CD4-positive, alpha-beta T cell (primary cell): ENCODE results near the gene COA8. TPM values are rescaled to one million over a fixed set of nuclear protein-coding genes. Genes with fewer than 3 reads are reported as not detected.

Experiments used
- ATAC-seq: fragments of 200-7000 bp; cut with Tn5 transposase; one replicate; pipeline ENCODE4 v1.10.0; 2022; ENCODE audit warnings: mild to moderate bottlenecking; ENCODE audit not compliant: poor library complexity
- CTCF ChIA-PET: fragments of 350-600 bp; sonication (Branson Sonifier 250); formaldehyde crosslinking; loops from one replicate; lab custom pipeline; 2021; ENCODE audit warnings: antibody characterized with exemption, inconsistent platforms; lab: Charles Lee
- POLR2A ChIA-PET: fragments of 350-600 bp; sonication (Branson Sonifier 250); formaldehyde crosslinking; loops from one replicate; lab custom pipeline; 2021; ENCODE audit warnings: antibody characterized with exemption, inconsistent platforms; lab: Charles Lee
- DNase-seq, 14 experiments: peaks; one replicate each; pipeline ENCODE4 v3.0.0-alpha.2; 2013 to 2020; ENCODE audit warnings: mixed read lengths in 2 of 14
- H3K27ac ChIP-seq, 2 donors: one replicate each; pipeline versions ENCODE4 v1.5.1 to v1.7.0; 2013; ENCODE audit warnings: low read length in 2 of 2, low read depth in 1 of 2, mild to moderate bottlenecking in 1 of 2
- H3K27me3 ChIP-seq, 2 experiments: 1 replicate in 1 of 2; 2 replicates in 1 of 2; pipeline versions ENCODE4 v1.6.1 to v1.7.0; 2013; ENCODE audit warnings: low read length in 2 of 2, control low read depth in 1 of 2, mild to moderate bottlenecking in 1 of 2, moderate library complexity in 1 of 2; ENCODE audit not compliant: insufficient read depth in 2 of 2, control insufficient read depth in 1 of 2
- H3K36me3 ChIP-seq: one replicate; pipeline ENCODE4 v1.6.1; 2013; ENCODE audit warnings: low read length, control low read depth; ENCODE audit not compliant: insufficient read depth
- H3K4me1 ChIP-seq: one replicate; pipeline ENCODE4 v1.6.1; 2013; ENCODE audit warnings: low read length, control low read depth; ENCODE audit not compliant: insufficient read depth
- H3K4me3 ChIP-seq: one replicate; pipeline ENCODE4 v1.5.1; 2013; ENCODE audit warnings: mild to moderate bottlenecking, low read length, moderate library complexity
- H3K9me3 ChIP-seq, 2 experiments: 1 replicate in 1 of 2; 2 replicates in 1 of 2; pipeline versions ENCODE4 v1.6.1 to v1.7.0; 2013; ENCODE audit warnings: low read length in 2 of 2, mild to moderate bottlenecking in 2 of 2, control low read depth in 1 of 2, moderate library complexity in 1 of 2; ENCODE audit not compliant: control insufficient read depth in 1 of 2, insufficient read depth in 1 of 2
- H3K27ac Mint-ChIP-seq: one replicate; pipeline ENCODE4 v1.8.0; 2020; ENCODE audit warnings: mixed read lengths
- H3K27me3 Mint-ChIP-seq: one replicate; pipeline ENCODE4 v1.8.0; 2021; ENCODE audit warnings: mixed read lengths
- H3K36me3 Mint-ChIP-seq: one replicate; pipeline ENCODE4 v1.8.0; 2021; ENCODE audit warnings: low read depth, mixed read lengths
- H3K4me1 Mint-ChIP-seq: one replicate; pipeline ENCODE4 v1.8.0; 2021; ENCODE audit warnings: low read depth, mixed read lengths
- H3K4me3 Mint-ChIP-seq: one replicate; pipeline ENCODE4 v1.8.0; 2020; ENCODE audit warnings: mild to moderate bottlenecking, mixed read lengths
- H3K9me3 Mint-ChIP-seq: one replicate; pipeline ENCODE4 v1.8.0; 2020; ENCODE audit warnings: mixed read lengths
- CTCF ChIP-seq: fragments of 200-600 bp; IDR thresholded peaks from one replicate; pipeline ENCODE4 v1.8.0; 2022; ENCODE audit warnings: antibody characterized with exemption, mild to moderate bottlenecking
- intact Hi-C, 2 experiments: fragments of 100-400 bp; cut with DNase I in 1 of 2; cut with micrococcal nuclease in 1 of 2; formaldehyde crosslinking; loops; one replicate each; pipeline versions ENCODE4 v1.15.1 to v1.9.0; 2023 to 2025; cut with DNase I, micrococcal nuclease
- total RNA-seq, 174 experiments: library from RNA in 2 of 174; stranded (reverse) in 2 of 174; gene quantifications; one replicate each; pipeline ENCODE4 v1.2.3 and lab custom pipeline; 2021 to 2026

Gene COA8
- total RNA-seq, 2 experiments from 2014 or later: 9.1 to 10.7 TPM

DNA sequence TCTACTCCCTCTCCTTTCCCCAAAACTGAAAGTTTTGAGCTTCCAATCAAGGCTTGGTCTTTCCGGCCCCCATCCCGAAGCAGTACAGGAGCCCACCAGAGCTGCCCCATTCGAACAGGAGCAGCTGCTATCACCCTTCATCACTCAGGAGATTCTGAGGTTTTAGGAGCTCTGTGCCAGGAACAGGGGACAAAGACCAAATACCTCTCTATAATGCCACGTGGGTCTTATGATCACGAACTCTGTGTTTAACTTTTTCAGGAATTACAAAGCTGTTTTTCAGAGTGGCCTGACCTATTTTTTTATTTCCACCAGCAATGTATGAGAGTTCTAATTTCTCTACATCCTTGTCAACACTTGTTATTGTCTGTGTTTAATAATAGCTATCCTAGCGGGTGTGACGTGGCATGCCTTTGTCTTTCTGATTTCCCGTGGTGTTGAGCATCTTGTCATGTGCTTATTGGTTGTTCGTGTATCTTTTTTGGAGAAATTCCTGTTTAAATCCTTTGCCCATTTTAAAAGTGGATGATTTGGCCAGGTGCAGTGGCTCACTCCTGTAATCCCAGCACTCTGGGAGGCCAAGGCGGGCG is 21.7 kb downstream of the COA8 start:
- intact Hi-C loops: no loop called here
- peaks cover 10% of the 10 kb centered on the region for H3K36me3 ChIP-seq
- ATAC-seq: no peak
- H3K27ac ChIP-seq: no peak overlapping the region
- TF ChIP-seq CTCF: no peak
- H3K4me3 ChIP-seq: no peak overlapping the region
- H3K36me3 Mint-ChIP-seq: peaks cover 27% of the 10 kb centered on the region
- CTCF ChIA-PET: no interaction called here
- H3K9me3 Mint-ChIP-seq: no peaks in the 10 kb centered on the region
- no peaks in the 10 kb centered on the region for H3K4me1 ChIP-seq
- H3K4me3 Mint-ChIP-seq: no peak overlapping the region
- no peaks in the 10 kb centered on the region for H3K9me3 ChIP-seq
- no peaks in the 10 kb centered on the region for H3K4me1 Mint-ChIP-seq
- POLR2A ChIA-PET: no interaction called here
- no peaks in the 10 kb centered on the region for H3K27me3 Mint-ChIP-seq
- no peak overlapping the region for H3K27ac Mint-ChIP-seq
- H3K27me3 ChIP-seq: no peaks in the 10 kb centered on the region
- DNase-seq: no peak

DNA sequence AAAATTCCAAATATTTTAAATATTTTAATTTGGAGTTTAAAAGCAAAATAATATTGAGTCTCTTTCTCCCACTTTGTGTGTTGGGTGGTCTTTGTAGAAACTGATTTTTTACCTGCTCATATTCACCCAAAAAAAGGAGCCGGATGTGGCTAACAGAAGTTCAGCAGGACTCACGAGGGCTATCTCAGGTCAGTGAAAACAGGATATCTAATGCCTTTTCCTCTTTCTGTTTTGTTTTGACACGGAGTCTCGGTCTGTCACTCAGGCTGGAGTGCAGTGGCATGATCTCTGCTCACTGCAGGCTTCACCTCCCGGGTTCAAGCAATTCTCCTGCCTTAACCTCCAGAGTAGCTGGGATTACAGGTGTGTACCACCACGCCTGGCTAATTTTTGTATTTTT is 30.8 kb downstream of the COA8 start:
- peaks cover 8% of the 10 kb centered on the region for H3K36me3 Mint-ChIP-seq
- ATAC-seq (no peak), DNase-seq (peak in 1 of 14 experiments; percentile 44)
- Histone ChIP-seq H3K4me3 (no peak overlapping the region), H3K9me3 (no peaks in the 10 kb centered on the region), H3K27me3 (no peaks in the 10 kb centered on the region), H3K4me1 (peaks cover 9% of the 10 kb centered on the region), H3K36me3 (peaks cover 11% of the 10 kb centered on the region), H3K27ac (no peak overlapping the region)
- H3K4me1 Mint-ChIP-seq: no peaks in the 10 kb centered on the region
- TF ChIP-seq CTCF: no peak
- POLR2A ChIA-PET: interaction anchor here (0.6 kb wide), 1 partner anchor 230 kb away, joined by 3 read pairs; no protein-coding TSS in a partner anchor
- CTCF ChIA-PET: no interaction called here
- no peaks in the 10 kb centered on the region for H3K9me3 Mint-ChIP-seq
- no peak overlapping the region for H3K4me3 Mint-ChIP-seq
- intact Hi-C loops: no loop called here
- H3K27me3 Mint-ChIP-seq: no peaks in the 10 kb centered on the region
- no peak overlapping the region for H3K27ac Mint-ChIP-seq

DNA sequence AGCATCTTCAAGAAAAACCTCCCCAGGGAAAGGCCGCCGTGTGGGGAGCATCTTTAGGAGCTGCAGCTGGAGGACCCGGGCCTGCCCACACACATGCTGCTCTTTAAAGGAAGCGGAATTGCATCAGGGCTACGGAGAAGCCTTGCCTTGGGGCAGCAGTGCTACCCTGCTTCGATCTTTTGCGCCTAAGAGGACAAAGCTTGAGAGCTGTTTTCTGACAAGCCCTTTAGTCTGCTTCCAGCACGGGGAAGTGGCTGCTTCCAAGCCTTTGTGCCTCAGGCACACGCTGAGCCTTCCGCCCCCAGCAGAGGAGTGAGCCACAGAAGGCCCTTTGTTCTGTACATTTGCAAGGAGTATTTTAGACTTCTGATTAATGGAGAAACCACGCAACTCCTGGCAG is 31.5 kb downstream of the COA8 start:
- Mint-ChIP-seq H3K27me3 (no peaks in the 10 kb centered on the region), H3K4me3 (no peak overlapping the region), H3K4me1 (no peaks in the 10 kb centered on the region), H3K27ac (no peak overlapping the region), H3K36me3 (peaks cover under 1% of the 10 kb centered on the region), H3K9me3 (no peaks in the 10 kb centered on the region)
- ATAC-seq (no peak), DNase-seq (no peak)
- peaks cover 9% of the 10 kb centered on the region for H3K4me1 ChIP-seq
- no peak overlapping the region for H3K4me3 ChIP-seq
- intact Hi-C loops: no loop called here
- H3K27ac ChIP-seq: no peak overlapping the region
- ChIA-PET POLR2A (no interaction called here), CTCF (no interaction called here)
- H3K27me3 ChIP-seq: no peaks in the 10 kb centered on the region
- no peaks in the 10 kb centered on the region for H3K9me3 ChIP-seq
- TF ChIP-seq CTCF: no peak
- peaks cover 8% of the 10 kb centered on the region for H3K36me3 ChIP-seq
